Activated T-cell treated with anti-CD3 and anti-CD28 coated beads for 4 hours (primary cell): ENCODE results near the gene MMS19.
"Not testable (repeated sequence)": the region's sequence is repeated elsewhere in the genome, so short reads cannot be mapped to it uniquely, and the experiment has no call there.

Experiments used
- DNase-seq: peaks from one replicate; pipeline ENCODE4 v3.0.0-alpha.2; 2020

MMS19 gene

GRCh38 chr10:97425964-97426775 is 72.1 kb downstream of the MMS19 start, which contains the start of gene PGAM1:
Gene PGAM1, plus strand, starts transcription at chr10:97426191. Its CDS starts 117 bp downstream, at chr10:97426308.
- DNase-seq: peak; percentile 89

- DNase-seq: not testable (repeated sequence)
These were observed 74.5 kb downstream of the MMS19 start for GRCh38 chr10:97423757-97424098.

GRCh38 chr10:97416565-97416964 is 81.7 kb downstream of the MMS19 start:
- DNase-seq: no peak

GRCh38 chr10:97412891-97413304 is 85.3 kb downstream of the MMS19 start:
- no peak for DNase-seq

- DNase-seq: no peak
These were observed 86.8 kb downstream of the MMS19 start for GRCh38 chr10:97411406-97411805.

- DNase-seq: no peak
These were observed 89.7 kb downstream of the MMS19 start for GRCh38 chr10:97408496-97408992.
